DMS53 (cell line): ENCODE results near the gene MAP1A.
"Not testable (repeated sequence)": the region's sequence is repeated elsewhere in the genome, so short reads cannot be mapped to it uniquely, and the experiment has no call there.

ENCODE experiments used
- DNase-seq: peaks from one replicate; lab custom pipeline; 2025; lab: John Stamatoyannopoulos, UW

Gene MAP1A

DNA sequence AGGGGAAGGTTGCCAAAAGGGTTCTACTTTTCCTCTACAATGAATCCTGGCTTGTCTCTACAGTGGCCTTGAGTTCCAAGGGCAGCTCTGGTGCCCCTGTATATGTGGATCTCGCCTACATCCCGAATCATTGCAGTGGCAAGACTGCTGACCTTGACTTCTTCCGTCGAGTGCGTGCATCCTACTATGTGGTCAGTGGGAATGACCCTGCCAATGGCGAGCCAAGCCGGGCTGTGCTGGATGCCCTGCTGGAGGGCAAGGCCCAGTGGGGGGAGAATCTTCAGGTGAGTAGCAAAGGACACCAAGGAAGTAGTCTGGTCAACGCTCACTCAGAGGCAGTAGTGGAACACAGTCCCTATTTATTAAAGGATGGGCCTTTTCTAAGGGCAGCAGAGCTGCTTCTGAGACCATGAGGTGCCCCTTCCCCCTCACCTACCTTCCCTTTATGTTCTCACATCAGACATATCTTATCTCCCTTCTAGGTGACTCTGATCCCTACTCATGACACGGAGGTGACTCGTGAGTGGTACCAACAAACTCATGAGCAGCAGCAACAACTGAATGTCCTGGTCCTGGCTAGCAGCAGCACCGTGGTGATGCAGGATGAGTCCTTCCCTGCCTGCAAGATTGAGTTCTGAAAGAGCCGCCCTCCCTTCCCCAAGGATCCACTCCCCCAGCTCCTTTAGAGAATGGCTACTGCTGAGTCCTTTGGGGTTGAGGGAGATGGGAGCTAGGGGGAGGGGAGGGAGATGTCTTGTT is 12.4 kb downstream of the MAP1A start:
- no peak for DNase-seq

- DNase-seq = no peak
These were observed 13.7 kb downstream of the MAP1A start for GRCh38 chr15:43531018-43531670.

DNA sequence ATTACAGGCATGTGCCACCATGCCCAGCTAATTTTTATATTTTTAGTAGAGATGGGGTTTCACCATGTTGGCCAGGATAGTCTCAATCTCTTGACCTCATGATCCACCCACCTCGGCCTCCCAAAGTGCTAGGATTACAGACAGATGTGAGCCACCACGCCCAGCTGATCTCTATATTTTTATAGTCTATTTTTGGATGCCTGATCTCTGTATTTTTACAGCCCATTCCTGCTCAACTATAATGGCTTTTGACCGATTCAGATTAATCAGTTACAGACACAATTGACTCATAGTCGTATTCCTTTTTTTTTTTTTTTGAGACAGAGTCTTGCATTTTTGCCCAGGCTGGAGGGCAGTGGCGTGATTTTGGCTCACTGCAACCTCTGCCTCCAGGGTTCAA is 15.4 kb downstream of the MAP1A start:
- not testable (repeated sequence) for DNase-seq

GRCh38 chr15:43534897-43535296 is 17.5 kb downstream of the MAP1A start:
- DNase-seq = no peak

DNA sequence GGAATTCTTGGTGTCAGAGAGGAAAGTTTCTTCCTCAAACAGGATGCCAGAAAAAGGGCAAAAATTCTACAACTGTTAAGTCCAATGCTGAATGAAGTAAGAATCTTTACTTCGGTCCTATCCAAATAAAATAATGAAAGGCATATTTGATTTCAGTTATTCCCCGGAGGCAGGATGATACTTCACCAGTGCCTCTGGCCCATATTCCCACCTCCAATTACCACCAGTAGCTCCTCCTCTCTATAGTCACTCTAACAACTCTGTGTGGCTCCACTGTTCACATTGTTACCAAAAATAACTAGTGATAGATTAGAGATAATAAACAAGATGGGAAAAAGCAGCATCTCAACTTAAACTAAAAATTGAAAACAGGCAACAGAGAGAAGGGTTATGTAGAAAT is 20.7 kb downstream of the MAP1A start:
- DNase-seq = no peak

GRCh38 chr15:43541785-43542184 is 24.4 kb downstream of the MAP1A start:
- no peak for DNase-seq

DNA sequence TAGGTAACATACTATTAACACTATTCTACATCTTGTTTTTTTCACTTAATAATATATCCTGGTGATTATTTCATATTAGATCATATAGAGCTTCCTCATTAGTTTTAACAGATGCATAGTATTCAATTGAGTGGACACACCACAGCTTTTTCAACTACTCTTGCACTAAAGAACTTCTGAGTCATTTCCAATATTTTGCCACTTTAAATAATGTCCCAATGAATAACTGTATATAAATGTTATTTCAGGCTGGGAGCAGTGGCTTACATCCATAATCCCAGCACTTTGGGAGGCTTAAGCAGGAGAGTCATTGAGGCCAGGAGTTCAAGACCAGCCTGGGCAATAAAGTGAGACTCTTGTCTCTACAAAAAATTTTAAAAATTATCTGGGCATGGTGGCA is 26.9 kb downstream of the MAP1A start:
- DNase-seq = no peak

- no peak for DNase-seq
These were observed 28.0 kb downstream of the MAP1A start for GRCh38 chr15:43545426-43545825.

- no peak for DNase-seq
These were observed 30.1 kb downstream of the MAP1A start for GRCh38 chr15:43547539-43547938.

DNA sequence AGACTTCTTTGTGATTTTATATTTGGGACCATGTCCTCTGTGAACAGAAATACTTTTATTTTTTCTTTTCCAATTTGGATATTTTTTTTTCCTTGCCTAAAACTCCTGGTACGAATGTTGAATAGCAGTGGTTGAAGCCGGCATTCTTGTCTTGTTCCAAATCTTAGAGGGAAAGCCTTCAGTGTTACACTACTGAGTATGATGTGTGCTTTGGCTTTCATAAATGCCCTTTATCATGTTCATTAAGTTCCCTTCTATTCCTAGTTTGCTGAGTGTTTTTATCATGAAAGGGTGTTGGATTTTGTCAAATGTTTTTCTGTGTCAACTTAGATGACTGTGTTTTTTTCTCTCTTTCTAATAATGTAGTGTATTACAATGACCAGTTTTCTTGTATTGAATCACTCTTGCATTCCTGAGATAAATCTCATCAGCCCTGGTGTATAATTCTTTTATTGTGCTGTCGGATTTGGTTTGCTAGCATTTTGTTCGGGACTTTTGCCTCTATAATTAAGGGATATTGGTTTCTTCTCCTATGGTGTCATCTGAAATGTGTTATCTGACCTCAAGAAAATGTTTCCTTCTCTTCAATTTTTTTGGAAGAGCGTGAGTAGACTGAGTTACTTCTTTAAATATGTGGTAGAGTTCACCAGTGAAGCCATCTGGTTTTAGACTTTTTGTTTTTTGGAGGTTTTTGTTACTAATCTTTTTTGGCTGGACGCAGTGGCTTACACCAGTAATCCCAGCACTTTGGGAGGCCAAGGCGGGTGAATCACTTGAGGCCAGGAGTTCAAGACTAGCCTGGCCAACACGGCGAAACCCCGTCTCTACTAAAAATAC is 33.3 kb downstream of the MAP1A start:
- DNase-seq = no peak

GRCh38 chr15:43552256-43552655 is 34.8 kb downstream of the MAP1A start:
- DNase-seq = no peak

DNA sequence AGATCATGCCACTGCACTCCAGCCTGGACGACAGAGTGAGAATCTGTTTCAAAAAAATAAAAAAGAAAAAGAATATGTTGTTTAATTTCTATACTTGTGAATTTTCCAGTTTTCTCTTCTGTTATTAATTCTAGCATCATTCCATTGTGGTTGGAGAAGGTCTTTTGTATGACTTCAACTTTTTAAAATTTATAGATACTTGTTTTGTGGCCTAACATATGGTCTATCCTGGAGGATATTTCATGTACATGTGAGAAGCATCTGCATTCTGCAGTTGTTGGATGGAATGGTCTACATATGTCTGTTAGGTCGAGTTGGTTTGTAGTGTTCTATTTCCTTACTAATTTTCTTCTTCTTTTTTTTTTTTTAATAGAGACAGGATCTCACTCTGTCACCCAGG is 35.6 kb downstream of the MAP1A start:
- no peak for DNase-seq

DNA sequence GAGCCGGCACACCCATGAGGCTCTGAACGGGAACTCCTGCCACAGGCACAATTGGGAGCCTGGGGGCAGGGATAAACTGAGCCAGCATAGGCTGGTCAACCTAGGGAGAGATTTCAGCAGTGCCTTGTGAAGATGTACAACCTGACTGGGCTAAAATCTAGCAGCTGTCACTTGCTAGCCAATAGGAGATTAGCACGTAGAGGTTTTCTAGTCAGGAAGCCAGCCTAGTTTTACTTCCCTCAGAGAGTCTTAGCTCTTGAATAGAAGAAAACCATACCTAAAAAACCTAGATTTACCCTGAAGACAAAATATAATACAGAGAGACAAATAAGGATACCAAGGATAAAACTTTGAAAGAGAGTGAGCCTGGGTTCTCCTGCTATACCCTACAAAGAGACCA is 45.3 kb downstream of the MAP1A start:
- DNase-seq = not testable (repeated sequence)

GRCh38 chr15:43563793-43564192 is 46.4 kb downstream of the MAP1A start:
- DNase-seq = not testable (repeated sequence)

DNA sequence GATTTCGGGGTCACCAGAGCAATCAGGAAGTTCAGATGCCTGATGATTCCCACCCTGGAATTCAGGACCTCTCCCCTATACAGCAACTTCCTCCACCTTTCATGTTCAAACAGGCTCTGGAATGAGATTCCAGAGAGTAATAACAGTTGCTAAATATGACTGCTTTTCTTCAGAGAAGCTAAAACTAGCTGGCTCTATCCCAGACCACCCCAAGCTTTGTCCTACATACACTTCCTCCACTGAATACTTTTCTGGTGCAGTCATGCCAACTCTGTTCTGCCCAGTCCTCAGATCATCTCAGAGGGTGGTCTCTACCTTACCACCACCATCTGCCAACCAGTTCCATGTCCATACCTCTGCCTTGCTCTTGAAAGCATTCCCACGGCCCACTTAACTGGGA is 49.2 kb downstream of the MAP1A start:
- not testable (repeated sequence) for DNase-seq

DNA sequence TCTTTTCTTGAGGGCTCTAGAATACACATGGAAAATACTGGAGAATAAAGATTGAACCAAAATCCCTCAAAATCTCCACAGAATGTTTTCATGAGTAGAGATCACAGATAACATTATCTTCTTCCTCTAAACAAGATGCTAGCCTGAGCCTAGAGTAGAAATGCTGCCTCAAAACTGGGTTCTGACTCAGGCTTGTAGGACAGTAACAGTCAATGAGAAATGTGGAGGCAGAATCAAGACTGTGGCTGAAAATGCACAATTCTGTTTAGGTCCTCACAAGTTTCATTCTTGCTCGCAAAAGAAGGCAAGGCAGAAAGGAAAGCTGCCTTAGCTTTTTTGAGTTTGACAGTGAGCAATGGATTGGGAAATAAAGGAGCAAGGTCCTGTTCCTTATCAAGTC is 57.2 kb downstream of the MAP1A start:
- not testable (repeated sequence) for DNase-seq
